GM12873 (cell line): Measurements from ENCODE around the gene GLB1L.
A peak's percentile ranks its signal among the peaks of the same experiment; 100 is the strongest.

Experiments
- TF ChIP-seq, protein P1 (sequence below): IDR thresholded peaks from 2 replicates; pipeline ENCODE4 v1.5.1; 2012; ENCODE audit warnings: low read depth, mild to moderate bottlenecking, moderate library complexity, low read length, control low read depth; ENCODE audit not compliant: insufficient read depth; ENCODE audit errors: missing control alignments

GLB1L gene

DNA sequence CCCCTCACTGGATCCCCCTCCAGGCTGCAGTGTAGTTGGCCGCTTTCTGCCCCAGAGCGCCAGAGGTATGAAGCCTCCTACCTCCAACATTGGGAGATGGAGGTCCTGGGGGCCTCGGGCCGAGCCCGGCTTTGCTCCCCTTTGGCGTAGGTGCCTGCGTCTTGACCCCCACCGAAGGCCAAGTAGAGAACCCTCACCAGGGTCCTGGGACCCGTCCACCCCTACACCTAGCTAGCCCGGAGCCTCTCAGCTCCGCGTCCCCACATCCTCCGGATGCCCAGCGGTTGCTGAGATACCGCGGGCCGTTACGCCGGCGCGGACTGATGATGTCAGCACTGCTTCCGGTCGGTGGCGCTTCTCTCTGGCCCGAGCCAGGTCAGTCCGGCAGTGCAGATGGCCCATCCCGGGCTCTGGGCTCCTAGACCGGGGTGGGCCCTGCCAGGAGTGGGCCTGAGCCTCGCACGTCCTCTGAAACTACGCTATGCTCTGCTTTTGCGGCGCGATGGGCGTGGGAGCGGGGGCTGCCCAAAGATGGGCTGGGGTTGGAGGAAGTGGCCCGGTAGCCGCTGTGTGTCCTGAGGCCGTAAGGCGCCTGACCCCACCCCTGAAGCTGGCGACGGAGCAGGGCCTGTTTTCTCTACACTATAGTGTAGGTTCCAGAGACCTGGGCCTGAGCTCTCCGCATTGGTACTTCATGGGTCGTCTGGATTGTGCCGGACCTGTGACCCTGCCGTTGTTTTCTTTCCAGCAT is at the start of gene GLB1L, which contains the start of gene STK16:
TSS of gene GLB1L (minus strand) at position 297 of the 751 bp plus-strand sequence. CDS start 1,871 bp downstream, outside the sequence.
TSS of gene STK16 (plus strand) at position 332 of the 751 bp plus-strand sequence. CDS start 521 bp downstream, outside the sequence.
- TF ChIP-seq, protein P1, sequence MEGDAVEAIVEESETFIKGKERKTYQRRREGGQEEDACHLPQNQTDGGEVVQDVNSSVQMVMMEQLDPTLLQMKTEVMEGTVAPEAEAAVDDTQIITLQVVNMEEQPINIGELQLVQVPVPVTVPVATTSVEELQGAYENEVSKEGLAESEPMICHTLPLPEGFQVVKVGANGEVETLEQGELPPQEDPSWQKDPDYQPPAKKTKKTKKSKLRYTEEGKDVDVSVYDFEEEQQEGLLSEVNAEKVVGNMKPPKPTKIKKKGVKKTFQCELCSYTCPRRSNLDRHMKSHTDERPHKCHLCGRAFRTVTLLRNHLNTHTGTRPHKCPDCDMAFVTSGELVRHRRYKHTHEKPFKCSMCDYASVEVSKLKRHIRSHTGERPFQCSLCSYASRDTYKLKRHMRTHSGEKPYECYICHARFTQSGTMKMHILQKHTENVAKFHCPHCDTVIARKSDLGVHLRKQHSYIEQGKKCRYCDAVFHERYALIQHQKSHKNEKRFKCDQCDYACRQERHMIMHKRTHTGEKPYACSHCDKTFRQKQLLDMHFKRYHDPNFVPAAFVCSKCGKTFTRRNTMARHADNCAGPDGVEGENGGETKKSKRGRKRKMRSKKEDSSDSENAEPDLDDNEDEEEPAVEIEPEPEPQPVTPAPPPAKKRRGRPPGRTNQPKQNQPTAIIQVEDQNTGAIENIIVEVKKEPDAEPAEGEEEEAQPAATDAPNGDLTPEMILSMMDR = no peak

DNA sequence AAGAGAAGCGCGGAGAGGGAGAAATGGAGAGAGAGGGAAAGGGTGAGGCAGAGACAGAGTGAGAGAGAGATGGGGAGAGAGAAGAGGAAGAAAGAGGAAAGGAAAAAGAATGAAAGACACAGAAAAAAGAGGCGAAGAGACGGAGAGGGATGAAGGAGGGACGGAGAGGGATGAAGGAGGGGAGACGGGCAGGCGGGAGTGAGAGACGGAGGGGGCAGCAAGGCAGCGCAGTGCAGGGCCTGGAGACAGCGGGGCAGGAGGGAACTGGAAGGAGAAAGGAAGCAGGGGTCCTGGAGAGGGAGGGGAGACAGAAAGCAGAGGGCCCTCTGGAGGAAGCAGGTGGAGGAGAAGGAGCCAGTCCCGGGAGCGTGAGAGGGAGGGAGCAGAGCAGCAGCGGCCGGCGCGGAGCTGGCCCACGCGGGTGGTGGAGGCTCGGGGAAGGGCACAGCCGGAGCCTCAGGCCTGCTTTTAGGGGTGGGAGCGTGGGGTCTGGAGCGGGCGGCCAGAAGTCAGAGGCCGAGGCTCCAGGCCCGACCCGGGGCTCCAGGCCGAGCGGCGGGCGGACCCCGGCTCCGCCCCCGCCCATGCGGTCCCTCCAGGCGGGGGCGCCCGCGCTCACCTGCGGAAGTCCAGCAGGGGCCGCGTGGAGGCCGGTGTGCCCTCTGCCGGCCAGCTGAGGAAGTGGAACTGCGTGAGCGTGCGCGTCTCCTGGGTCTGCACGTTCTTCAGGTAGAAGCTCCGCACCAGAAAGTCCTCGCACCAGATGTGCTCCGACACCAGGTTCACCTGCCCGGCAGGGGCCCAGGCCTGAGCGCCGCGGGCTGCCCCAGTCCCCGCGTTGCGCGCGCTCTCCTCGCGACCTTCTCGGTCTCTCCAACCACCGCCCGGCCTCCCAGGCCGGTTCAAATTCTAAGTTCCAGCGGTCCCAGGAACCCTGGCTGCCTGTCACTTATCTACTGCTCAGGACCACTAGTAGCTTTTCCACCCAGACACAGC is 49.4 kb upstream of the GLB1L start:
- TF ChIP-seq, protein P1 = peak; percentile 98

DNA sequence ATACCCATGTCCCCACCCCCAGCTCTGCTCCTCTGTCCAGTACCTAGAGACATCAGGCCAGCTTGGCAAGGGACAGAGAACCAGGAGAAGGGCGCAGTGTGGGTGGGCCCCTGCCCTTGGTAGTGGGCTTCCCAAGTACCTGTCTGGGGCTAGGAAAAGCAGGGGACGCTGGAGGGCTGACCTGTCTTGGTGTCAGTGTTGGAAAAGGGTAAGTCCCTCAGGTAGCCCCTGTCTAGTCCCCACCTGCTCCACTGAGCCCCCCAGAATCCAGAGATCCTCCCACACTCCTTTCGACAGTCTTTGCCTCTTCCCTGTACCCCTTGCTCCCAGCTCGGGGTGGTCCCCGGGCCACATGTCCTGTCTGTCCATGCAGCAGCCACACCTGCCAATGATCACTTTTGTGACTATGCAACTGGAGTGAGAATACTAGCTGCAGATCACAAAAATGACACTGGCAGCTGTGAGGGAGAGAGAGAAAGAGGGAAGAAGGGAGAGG is 48.5 kb upstream of the GLB1L start:
- TF ChIP-seq, protein P1 = no peak

DNA sequence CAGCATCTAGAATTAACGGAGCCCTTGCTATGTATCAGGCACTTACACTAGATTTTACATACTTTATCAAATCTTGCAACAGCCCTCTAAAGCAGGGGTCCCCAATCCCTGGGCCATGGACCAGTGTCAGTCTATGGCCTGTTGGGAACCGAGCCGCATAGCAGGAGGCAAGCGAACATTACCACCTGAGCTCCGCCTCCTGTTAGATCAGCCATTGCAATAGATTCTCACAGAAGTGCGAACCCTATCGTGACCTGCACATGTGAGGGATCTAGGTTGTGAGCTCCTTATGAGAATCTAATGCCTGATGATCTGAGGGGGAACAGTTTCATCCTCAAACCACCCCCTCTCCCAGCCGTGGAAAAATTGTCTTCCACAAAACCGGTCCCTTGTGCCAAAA is 47.4 kb upstream of the GLB1L start:
- TF ChIP-seq, protein P1 = no peak

DNA sequence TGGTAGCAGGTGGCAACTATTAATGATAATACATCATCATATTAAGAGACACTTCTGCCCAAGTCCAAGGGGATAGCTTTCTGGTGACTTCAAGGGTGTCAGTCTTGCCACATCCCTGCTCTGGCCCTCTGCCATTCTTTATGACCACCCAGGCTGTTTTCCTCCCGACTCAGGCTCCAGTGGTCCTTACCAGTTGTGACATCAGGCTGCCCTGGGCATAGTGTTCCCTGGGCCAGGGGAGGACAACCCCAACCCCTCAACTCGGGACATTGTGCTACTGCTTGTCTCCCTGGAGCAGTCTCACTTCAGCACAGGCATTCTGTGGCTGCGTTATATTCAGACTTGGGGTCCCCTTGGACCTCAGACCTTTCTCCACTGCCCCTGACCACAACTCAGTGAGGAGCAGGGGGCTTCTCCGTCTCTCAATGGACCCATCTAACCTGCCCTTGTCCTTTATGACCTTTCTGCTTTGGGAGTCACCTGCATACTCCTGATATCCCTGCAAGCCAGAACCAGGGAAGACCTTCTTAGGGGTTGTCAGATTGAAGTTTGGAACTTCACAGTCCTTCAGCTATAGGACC is 46.8 kb upstream of the GLB1L start:
- TF ChIP-seq, protein P1 = no peak

DNA sequence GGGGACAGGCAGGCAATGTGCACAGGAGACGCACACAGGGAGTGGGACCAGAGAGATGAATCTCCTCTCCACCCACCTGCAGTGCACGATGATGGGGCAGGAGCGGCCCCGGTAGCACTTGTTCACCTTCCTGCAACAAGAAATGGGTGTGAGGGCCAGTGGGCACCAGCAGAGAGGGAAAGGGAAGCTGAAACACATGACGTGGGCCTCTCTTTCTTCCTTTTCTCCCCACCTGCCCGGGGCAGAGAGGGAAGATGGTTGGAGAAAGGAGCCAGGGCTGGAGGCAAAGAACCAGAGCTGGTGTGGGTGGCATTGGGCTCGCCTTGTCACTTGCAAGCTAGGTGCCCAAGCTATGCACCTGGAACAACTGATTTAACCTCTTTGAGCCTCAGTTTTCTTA is 46.1 kb upstream of the GLB1L start:
- TF ChIP-seq, protein P1 = no peak
